HCT116 (cell line): ENCODE measurements around the gene CPB1. TPM values are rescaled to one million over a fixed set of nuclear protein-coding genes. Genes with fewer than 3 reads are reported as not detected.

Experiments
- ATAC-seq: fragments of 200-7000 bp; cut with Tn5 transposase; 2 replicates; pipeline ENCODE4 v1.9.1; 2020; ENCODE audit warnings: mild to moderate bottlenecking, moderate library complexity
- BruUV-seq: library from RNA; stranded (reverse); fragments of 400-500 nt; replicated peaks from 2 replicates; lab custom pipeline; 2021; lab: Mats Ljungman, UMichigan
- CTCF ChIA-PET: fragments of 300-600 bp; sonication (Branson Sonifier 250); formaldehyde crosslinking; loops from one replicate; lab custom pipeline; 2021; ENCODE audit warnings: antibody characterized with exemption; lab: Charles Lee
- POLR2A ChIA-PET: fragments of 300-600, 350-600 bp; sonication (Branson Sonifier 250); formaldehyde crosslinking; loops from one replicate; lab custom pipeline; 2021; ENCODE audit warnings: antibody characterized with exemption; lab: Charles Lee
- RAD21 ChIA-PET, 2 experiments: fragments of 300-600 bp; sonication (Branson Sonifier 250); formaldehyde crosslinking; loops; one replicate each; lab custom pipeline; 2023; ENCODE audit warnings: low total read pairs in 2 of 2; ENCODE audit not compliant: uncharacterized antibody in 2 of 2, unreplicated experiment in 2 of 2, low non-redundant PET in 1 of 2; lab: Charles Lee
- DNase-seq: peaks from one replicate; pipeline ENCODE4 v3.0.0-alpha.2; 2010; ENCODE audit warnings: low read depth, low spot score
- H2AFZ ChIP-seq: fragments of 200-600 bp; shearing (Covaris generic), sonication (generic); 2 replicates; pipeline ENCODE4 v1.6.1; 2017; ENCODE audit warnings: low read depth, mixed run types, mixed read lengths, antibody characterized with exemption, low read length; ENCODE audit not compliant: poor library complexity, severe bottlenecking
- H3K27ac ChIP-seq: 2 replicates; pipeline ENCODE4 v1.5.1; 2012; ENCODE audit warnings: low read depth, low read length
- H3K27me3 ChIP-seq: fragments of 200-600 bp; sonication (generic); 2 replicates; pipeline ENCODE4 v1.6.1; 2016; ENCODE audit warnings: mixed run types, low read length, mixed read lengths; ENCODE audit not compliant: insufficient read depth
- H3K36me3 ChIP-seq, 2 experiments: fragments of 200-500 bp in 1 of 2; fragments of 200-600 bp in 1 of 2; sonication (Bioruptor generic) in 1 of 2; sonication (generic) in 1 of 2; 2 replicates each; pipeline versions ENCODE4 v1.5.1 to v1.6.1; 2014 to 2016; ENCODE audit warnings: low read length in 2 of 2, inconsistent platforms in 1 of 2, mixed read lengths in 1 of 2, mixed run types in 1 of 2; ENCODE audit not compliant: insufficient read depth in 2 of 2, control insufficient read depth in 1 of 2
- H3K4me1 ChIP-seq, 2 experiments: fragments of 200-600 bp in 1 of 2; sonication (generic) in 1 of 2; 2 replicates each; pipeline versions ENCODE4 v1.5.1 to v1.6.1; 2012 to 2017; ENCODE audit warnings: low read length in 2 of 2, inconsistent platforms in 1 of 2, mild to moderate bottlenecking in 1 of 2, mixed read lengths in 1 of 2, mixed run types in 1 of 2, moderate library complexity in 1 of 2; ENCODE audit not compliant: insufficient read depth in 2 of 2, control insufficient read depth in 1 of 2
- H3K4me2 ChIP-seq: fragments of 200-600 bp; sonication (generic); 2 replicates; pipeline ENCODE4 v1.6.1; 2017; ENCODE audit warnings: mixed run types, low read length, mixed read lengths
- H3K4me3 ChIP-seq, 2 experiments: fragments of 200-600 bp in 1 of 2; sonication (generic) in 1 of 2; replicated peaks in 1 of 2; 2 replicates each; pipeline ENCODE4 v1.5.1; 2011 to 2016; ENCODE audit warnings: low read length in 2 of 2, control low read depth in 1 of 2, low read depth in 1 of 2, mild to moderate bottlenecking in 1 of 2, mixed read lengths in 1 of 2, mixed run types in 1 of 2
- H3K79me2 ChIP-seq: fragments of 200-600 bp; sonication (generic); 2 replicates; pipeline ENCODE4 v1.6.1; 2017; ENCODE audit warnings: mild to moderate bottlenecking, mixed run types, low read length, moderate library complexity, mixed read lengths; ENCODE audit not compliant: insufficient read depth
- H3K9ac ChIP-seq: fragments of 200-600 bp; sonication (generic); 2 replicates; pipeline ENCODE4 v1.6.1; 2016; ENCODE audit warnings: low read length, mixed read lengths
- H3K9me2 ChIP-seq: fragments of 200-600 bp; sonication (generic), shearing (Covaris generic); 2 replicates; pipeline ENCODE4 v1.6.1; 2017; ENCODE audit warnings: mixed run types, mild to moderate bottlenecking, moderate library complexity; ENCODE audit not compliant: insufficient read depth
- H3K9me3 ChIP-seq, 2 experiments: fragments of 200-500 bp in 1 of 2; fragments of 200-600 bp in 1 of 2; sonication (Bioruptor generic) in 1 of 2; sonication (generic) in 1 of 2; 2 replicates each; pipeline ENCODE4 v1.6.1; 2014 to 2017; ENCODE audit warnings: low read length in 2 of 2, mixed read lengths in 2 of 2, inconsistent platforms in 1 of 2, low read depth in 1 of 2, mild to moderate bottlenecking in 1 of 2, mixed run types in 1 of 2, moderate library complexity in 1 of 2; ENCODE audit not compliant: control insufficient read depth in 1 of 2, insufficient read depth in 1 of 2
- H4K20me1 ChIP-seq: fragments of 200-600 bp; sonication (generic), shearing (Covaris generic); 2 replicates; pipeline ENCODE4 v1.6.1; 2017; ENCODE audit warnings: mixed run types, mild to moderate bottlenecking, moderate library complexity; ENCODE audit not compliant: insufficient read depth
- CBX3 ChIP-seq: IDR thresholded peaks from 2 replicates; pipeline ENCODE4 v1.6.1; 2012; ENCODE audit warnings: low read depth
- CEBPB ChIP-seq: IDR thresholded peaks from 2 replicates; pipeline ENCODE4 v1.6.1; 2012; ENCODE audit warnings: low read depth
- CTCF ChIP-seq, 3 experiments: fragments of 200-600 bp in 1 of 3; sonication (generic) in 1 of 3; IDR thresholded peaks in 2 of 3; conservative IDR thresholded peaks in 1 of 3; 2 replicates each; pipeline ENCODE4 v1.5.1; 2012 to 2017; ENCODE audit warnings: low read depth in 2 of 3, low read length in 2 of 3, antibody characterized with exemption in 1 of 3, borderline replicate concordance in 1 of 3, control low read depth in 1 of 3, mild to moderate bottlenecking in 1 of 3, mixed read lengths in 1 of 3, mixed run types in 1 of 3, moderate library complexity in 1 of 3; ENCODE audit not compliant: insufficient read depth in 1 of 3
- EGR1 ChIP-seq: IDR thresholded peaks from 2 replicates; pipeline ENCODE4 v1.6.1; 2012; ENCODE audit warnings: low read depth
- ELF1 ChIP-seq: IDR thresholded peaks from 2 replicates; pipeline ENCODE4 v1.6.1; 2012; ENCODE audit warnings: low read depth, borderline replicate concordance
- EZH2 ChIP-seq: fragments of 200-600 bp; sonication (generic); IDR thresholded peaks from 2 replicates; pipeline ENCODE4 v1.6.1; 2017; ENCODE audit warnings: antibody characterized with exemption, mixed run types
- EZH2phosphoT487 ChIP-seq: fragments of 200-600 bp; IDR thresholded peaks from 2 replicates; pipeline ENCODE4 v1.6.1; 2018; ENCODE audit warnings: antibody characterized with exemption, borderline replicate concordance
- FOSL1 ChIP-seq: IDR thresholded peaks from 2 replicates; pipeline ENCODE4 v1.6.1; 2012; ENCODE audit warnings: low read depth
- MAX ChIP-seq: IDR thresholded peaks from 2 replicates; pipeline ENCODE4 v1.6.1; 2012
- POLR2AphosphoS5 ChIP-seq: IDR thresholded peaks from 2 replicates; pipeline ENCODE4 v1.6.1; 2011; ENCODE audit warnings: mild to moderate bottlenecking, low read depth, low read length, moderate library complexity
- RAD21 ChIP-seq: IDR thresholded peaks from 2 replicates; pipeline ENCODE4 v1.6.1; 2012; ENCODE audit warnings: low read depth, mild to moderate bottlenecking
- SIN3A ChIP-seq: IDR thresholded peaks from 2 replicates; pipeline ENCODE4 v1.6.1; 2012; ENCODE audit warnings: low read depth
- SP1 ChIP-seq: IDR thresholded peaks from 2 replicates; pipeline ENCODE4 v1.6.1; 2012; ENCODE audit warnings: low read depth
- YY1 ChIP-seq: IDR thresholded peaks from 2 replicates; pipeline ENCODE4 v1.6.1; 2011; ENCODE audit warnings: low read length, low read depth, moderate library complexity, mild to moderate bottlenecking; ENCODE audit not compliant: insufficient replicate concordance; ENCODE audit errors: extremely low read depth
- ZFX ChIP-seq: fragments of 450-650 bp; IDR thresholded peaks from 2 replicates; pipeline ENCODE4 v1.6.1; 2017
- ZNF274 ChIP-seq: fragments of 200-500 bp; sonication (Bioruptor generic); IDR thresholded peaks from 2 replicates; pipeline ENCODE4 v1.6.1; 2014; ENCODE audit warnings: mild to moderate bottlenecking, low read depth, low read length, inconsistent platforms
- intact Hi-C: fragments of 100-400 bp; cut with micrococcal nuclease; formaldehyde crosslinking; loops from 2 replicates; pipeline ENCODE4 v1.10.0; 2022
- total RNA-seq: library from RNA; stranded (reverse); gene quantifications from one replicate; pipeline ENCODE4 v1.2.1, GENCODE V29; 2021; ENCODE audit not compliant: unreplicated experiment
- TF ChIP-seq, protein P1 (sequence below): IDR thresholded peaks from 2 replicates; pipeline ENCODE4 v1.6.1; 2011; ENCODE audit warnings: mild to moderate bottlenecking, low read length, moderate library complexity; ENCODE audit not compliant: insufficient replicate concordance; ENCODE audit errors: extremely low read depth
- TF ChIP-seq, protein P2 (sequence below): IDR thresholded peaks from 2 replicates; pipeline ENCODE4 v1.6.1; 2012

CPB1 gene
- total RNA-seq, 1 experiment from 2014 or later, result 6.2 TPM

DNA sequence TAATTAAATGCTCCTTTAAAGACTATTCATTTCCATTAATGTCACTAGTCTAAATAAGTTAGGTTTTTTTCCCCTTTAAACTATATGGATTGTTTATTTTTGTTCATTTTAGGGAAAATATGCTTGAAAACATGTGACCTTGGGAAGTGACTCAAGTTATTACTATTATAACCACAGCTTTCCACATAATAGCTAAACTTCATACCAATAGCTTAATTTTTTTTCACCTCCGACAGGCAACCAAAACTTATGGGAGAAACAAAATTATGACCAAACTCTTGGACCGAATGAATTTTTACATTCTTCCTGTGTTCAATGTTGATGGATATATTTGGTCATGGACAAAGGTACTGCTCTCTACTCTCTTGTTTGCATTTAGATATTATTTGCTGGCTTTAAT, 53.7 kb downstream of the CPB1 start:
- ChIA-PET POLR2A (no interaction called here), RAD21 (no interaction called here), CTCF (interaction anchor here (1.0 to 1.9 kb wide), 4 partner anchors 14 to 500 kb away, joined by 3 to 8 read pairs (median 3); no protein-coding TSS in a partner anchor)
- Histone ChIP-seq H3K27me3 (no peaks in the 10 kb centered on the region), H3K4me3 (no peak overlapping the region), H3K36me3 (no peaks in the 10 kb centered on the region), H3K9me3 (no peaks in the 10 kb centered on the region), H3K27ac (no peak overlapping the region), H3K9me2 (no peaks in the 10 kb centered on the region), H4K20me1 (no peaks in the 10 kb centered on the region), H2AFZ (no peak overlapping the region), H3K4me2 (no peak overlapping the region), H3K79me2 (no peaks in the 10 kb centered on the region), H3K9ac (no peak overlapping the region), H3K4me1 (no peaks in the 10 kb centered on the region)
- DNase-seq, result no peak
- ATAC-seq, result no peak
- no TSS peak for BruUV-seq
- no peak for TF ChIP-seq ZNF274
- TF ChIP-seq MAX, result no peak
- TF ChIP-seq CEBPB, result no peak
- TF ChIP-seq SIN3A, result no peak
- no peak for TF ChIP-seq FOSL1
- TF ChIP-seq EZH2phosphoT487, result no peak
- no peak for TF ChIP-seq RAD21
- intact Hi-C loops, result no loop called here

GRCh38 chr3:148882288-148882687, 54.7 kb downstream of the CPB1 start:
- no peaks in the 10 kb centered on the region for H3K27me3 ChIP-seq
- no peak overlapping the region for H3K9ac ChIP-seq
- no peaks in the 10 kb centered on the region for H3K79me2 ChIP-seq
- H3K36me3 ChIP-seq, result no peaks in the 10 kb centered on the region
- no peaks in the 10 kb centered on the region for H4K20me1 ChIP-seq
- ChIA-PET CTCF (no interaction called here), POLR2A (no interaction called here), RAD21 (no interaction called here)
- H3K9me2 ChIP-seq, result no peaks in the 10 kb centered on the region
- no peak overlapping the region for H3K27ac ChIP-seq
- no peaks in the 10 kb centered on the region for H3K9me3 ChIP-seq
- intact Hi-C loops, result no loop called here
- DNase-seq, result no peak
- no peak overlapping the region for H3K4me3 ChIP-seq
- H2AFZ ChIP-seq, result no peak overlapping the region
- no peak for ATAC-seq
- H3K4me2 ChIP-seq, result no peak overlapping the region
- H3K4me1 ChIP-seq, result no peaks in the 10 kb centered on the region
- no TSS peak for BruUV-seq
- TF ChIP-seq ZFX (no peak), EZH2 (no peak), CTCF (IDR thresholded peaks at IDR 0.05 in 2 of 3, conservative IDR thresholded peaks at IDR 0.05 in 1 of 3; ENCODE audit: borderline replicate concordance in 1 of 3, insufficient read depth in 1 of 3, low read depth in 2 of 3, low read length in 2 of 3) (no peak), YY1 (no peak), SP1 (no peak), EGR1 (no peak), ELF1 (no peak), CBX3 (no peak), MAX (no peak), POLR2AphosphoS5 (no peak)
- TF ChIP-seq, protein P1, sequence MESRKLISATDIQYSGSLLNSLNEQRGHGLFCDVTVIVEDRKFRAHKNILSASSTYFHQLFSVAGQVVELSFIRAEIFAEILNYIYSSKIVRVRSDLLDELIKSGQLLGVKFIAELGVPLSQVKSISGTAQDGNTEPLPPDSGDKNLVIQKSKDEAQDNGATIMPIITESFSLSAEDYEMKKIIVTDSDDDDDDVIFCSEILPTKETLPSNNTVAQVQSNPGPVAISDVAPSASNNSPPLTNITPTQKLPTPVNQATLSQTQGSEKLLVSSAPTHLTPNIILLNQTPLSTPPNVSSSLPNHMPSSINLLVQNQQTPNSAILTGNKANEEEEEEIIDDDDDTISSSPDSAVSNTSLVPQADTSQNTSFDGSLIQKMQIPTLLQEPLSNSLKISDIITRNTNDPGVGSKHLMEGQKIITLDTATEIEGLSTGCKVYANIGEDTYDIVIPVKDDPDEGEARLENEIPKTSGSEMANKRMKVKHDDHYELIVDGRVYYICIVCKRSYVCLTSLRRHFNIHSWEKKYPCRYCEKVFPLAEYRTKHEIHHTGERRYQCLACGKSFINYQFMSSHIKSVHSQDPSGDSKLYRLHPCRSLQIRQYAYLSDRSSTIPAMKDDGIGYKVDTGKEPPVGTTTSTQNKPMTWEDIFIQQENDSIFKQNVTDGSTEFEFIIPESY, result no peak
- TF ChIP-seq, protein P2, sequence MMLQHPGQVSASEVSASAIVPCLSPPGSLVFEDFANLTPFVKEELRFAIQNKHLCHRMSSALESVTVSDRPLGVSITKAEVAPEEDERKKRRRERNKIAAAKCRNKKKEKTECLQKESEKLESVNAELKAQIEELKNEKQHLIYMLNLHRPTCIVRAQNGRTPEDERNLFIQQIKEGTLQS, result no peak
